Keratinocyte (primary cell): Measurements from ENCODE around the gene LAMC3. TPM values are rescaled to one million over a fixed set of nuclear protein-coding genes. Genes with fewer than 3 reads are reported as not detected.
"Not testable (repeated sequence)": the region's sequence is repeated elsewhere in the genome, so short reads cannot be mapped to it uniquely, and the experiment has no call there.

ENCODE experiments used
- DNase-seq: peaks from one replicate; pipeline ENCODE4 v3.0.0-alpha.2; 2011; ENCODE audit warnings: low read depth, missing footprints, low spot score
- FAIRE-seq: peaks from 2 replicates; lab custom pipeline; 2011; peaks lifted over from hg19 to GRCh38; lab: Jason Lieb, UNC
- H2AFZ ChIP-seq: 2 replicates; pipeline ENCODE4 v1.6.0; 2012; ENCODE audit warnings: low read length, control low read depth, inconsistent platforms; ENCODE audit not compliant: control insufficient read depth
- H3K27ac ChIP-seq: 2 replicates; pipeline ENCODE4 v1.5.1; 2011; ENCODE audit warnings: low read length; ENCODE audit not compliant: control insufficient read depth, insufficient read depth
- H3K27me3 ChIP-seq: 3 replicates; pipeline ENCODE4 v1.6.0; 2011; ENCODE audit warnings: low read length; ENCODE audit not compliant: control insufficient read depth, insufficient read depth; ENCODE audit errors: extremely low read depth
- H3K36me3 ChIP-seq, 2 experiments: 2 replicates in 1 of 2; 3 replicates in 1 of 2; pipeline ENCODE4 v1.5.1; 2011; ENCODE audit warnings: low read length in 2 of 2, mild to moderate bottlenecking in 1 of 2; ENCODE audit not compliant: control insufficient read depth in 2 of 2, insufficient read depth in 2 of 2; ENCODE audit errors: extremely low read depth in 1 of 2
- H3K4me1 ChIP-seq: 3 replicates; pipeline ENCODE4 v1.5.1; 2011; ENCODE audit warnings: low read length; ENCODE audit not compliant: control insufficient read depth, insufficient read depth; ENCODE audit errors: extremely low read depth
- H3K4me2 ChIP-seq: 3 replicates; pipeline ENCODE4 v1.6.0; 2011; ENCODE audit warnings: low read depth, low read length; ENCODE audit not compliant: control insufficient read depth, insufficient read depth; ENCODE audit errors: extremely low read depth
- H3K4me3 ChIP-seq, 3 experiments: fragments of 200-600 bp in 1 of 3; sonication (generic) in 1 of 3; 2 replicates in 2 of 3; 3 replicates in 1 of 3; pipeline ENCODE4 v1.5.1; 2011 to 2016; ENCODE audit warnings: low read length in 3 of 3, mild to moderate bottlenecking in 3 of 3, control low read depth in 2 of 3, inconsistent platforms in 1 of 3, low read depth in 1 of 3, mixed read lengths in 1 of 3, mixed run types in 1 of 3, moderate library complexity in 1 of 3; ENCODE audit not compliant: control insufficient read depth in 2 of 3, insufficient read depth in 2 of 3; ENCODE audit errors: extremely low read depth in 1 of 3
- H3K79me2 ChIP-seq: 2 replicates; pipeline ENCODE4 v1.6.0; 2012; ENCODE audit warnings: low read length; ENCODE audit not compliant: control insufficient read depth, insufficient read depth
- H3K9ac ChIP-seq: 3 replicates; pipeline ENCODE4 v1.6.0; 2011; ENCODE audit warnings: low read length; ENCODE audit not compliant: control insufficient read depth, insufficient read depth; ENCODE audit errors: extremely low read depth
- H3K9me1 ChIP-seq: 3 replicates; pipeline ENCODE4 v1.6.0; 2011; ENCODE audit warnings: low read length; ENCODE audit not compliant: control insufficient read depth, insufficient read depth; ENCODE audit errors: extremely low read depth
- H3K9me3 ChIP-seq: 2 replicates; pipeline ENCODE4 v1.5.1; 2012; ENCODE audit warnings: low read depth, low read length; ENCODE audit not compliant: control insufficient read depth
- H4K20me1 ChIP-seq: 3 replicates; pipeline ENCODE4 v1.6.0; 2011; ENCODE audit warnings: low read length; ENCODE audit not compliant: control insufficient read depth, insufficient read depth; ENCODE audit errors: extremely low read depth
- EZH2 ChIP-seq: IDR thresholded peaks from one replicate; pipeline ENCODE4 v1.6.1; 2012; ENCODE audit warnings: inconsistent platforms, mild to moderate bottlenecking, low read length, moderate library complexity
- dilution Hi-C: fragments of 300-500 bp; cut with MboI; formaldehyde crosslinking; loops from one replicate; pipeline ENCODE4 v1.7.0; 2020; ENCODE audit warnings: low sequenced_read_pairs; ENCODE audit not compliant: extremely low pct_ligation_motif_present
- polyA plus RNA-seq, 5 experiments: library from polyadenylated mRNA; depleted of rRNA in 3 of 5; stranded (reverse) in 3 of 5; stranded (forward) in 1 of 5; unstranded in 1 of 5; fragments of >200 nt; gene quantifications; 1 replicate in 1 of 5; 2 replicates in 3 of 5; 3 replicates in 1 of 5; pipeline versions ENCODE4 v1.2.1 to v1.2.3, GENCODE V29; 2011 to 2012; ENCODE audit warnings: missing spikeins in 2 of 5, low read depth in 1 of 5, low replicate concordance in 1 of 5
- TF ChIP-seq, protein P1 (sequence below), 3 experiments: IDR thresholded peaks in 1 of 3; conservative IDR thresholded peaks in 1 of 3; optimal IDR thresholded peaks in 1 of 3; 2 replicates in 2 of 3; 3 replicates in 1 of 3; pipeline versions ENCODE3 to v1.5.1; 2011; ENCODE audit warnings: low read length in 3 of 3, mild to moderate bottlenecking in 3 of 3, moderate library complexity in 2 of 3, control low read depth in 1 of 3, inconsistent platforms in 1 of 3; ENCODE audit not compliant: insufficient read depth in 2 of 3; ENCODE audit errors: extremely low read depth in 1 of 3

LAMC3 gene
- polyA plus RNA-seq, 1 donor (not counting 4 experiments of a cell fraction or from before 2014, with no cell fraction given), result not detected

DNA sequence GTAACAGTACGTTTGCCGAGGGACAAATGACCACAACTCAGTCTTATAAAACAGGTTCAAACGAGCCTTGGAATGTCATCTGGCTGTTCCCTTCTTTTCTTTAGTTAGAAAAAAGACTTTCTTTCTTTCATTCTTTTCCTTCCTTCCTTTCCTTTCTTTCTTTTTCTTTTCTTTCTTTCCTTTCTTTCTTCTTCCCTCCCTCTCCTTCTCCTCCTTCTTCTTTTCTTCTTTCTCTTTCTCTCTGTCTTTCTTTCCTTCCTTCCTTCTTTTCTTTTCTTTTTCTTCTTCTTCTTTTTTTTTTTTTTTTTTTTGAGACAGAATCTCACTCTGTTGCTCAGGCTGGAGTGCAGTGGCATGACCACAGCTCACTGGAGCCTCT is 9.7 kb upstream of the LAMC3 start:
- Histone ChIP-seq H3K79me2 (no peaks in the 10 kb centered on the region), H3K27me3 (peaks cover 32% of the 10 kb centered on the region), H3K9ac (no peak overlapping the region), H2AFZ (no peak overlapping the region), H3K4me1 (peaks cover 3% of the 10 kb centered on the region), H3K9me1 (no peaks in the 10 kb centered on the region), H3K27ac (no peak overlapping the region), H3K4me2 (peak overlapping the region; percentile 20), H3K9me3 (no peaks in the 10 kb centered on the region), H3K4me3 (no peak overlapping the region), H4K20me1 (peaks cover 7% of the 10 kb centered on the region), H3K36me3 (no peaks in the 10 kb centered on the region)
- DNase-seq (no peak), FAIRE-seq (no peak)
- TF ChIP-seq, protein P1, sequence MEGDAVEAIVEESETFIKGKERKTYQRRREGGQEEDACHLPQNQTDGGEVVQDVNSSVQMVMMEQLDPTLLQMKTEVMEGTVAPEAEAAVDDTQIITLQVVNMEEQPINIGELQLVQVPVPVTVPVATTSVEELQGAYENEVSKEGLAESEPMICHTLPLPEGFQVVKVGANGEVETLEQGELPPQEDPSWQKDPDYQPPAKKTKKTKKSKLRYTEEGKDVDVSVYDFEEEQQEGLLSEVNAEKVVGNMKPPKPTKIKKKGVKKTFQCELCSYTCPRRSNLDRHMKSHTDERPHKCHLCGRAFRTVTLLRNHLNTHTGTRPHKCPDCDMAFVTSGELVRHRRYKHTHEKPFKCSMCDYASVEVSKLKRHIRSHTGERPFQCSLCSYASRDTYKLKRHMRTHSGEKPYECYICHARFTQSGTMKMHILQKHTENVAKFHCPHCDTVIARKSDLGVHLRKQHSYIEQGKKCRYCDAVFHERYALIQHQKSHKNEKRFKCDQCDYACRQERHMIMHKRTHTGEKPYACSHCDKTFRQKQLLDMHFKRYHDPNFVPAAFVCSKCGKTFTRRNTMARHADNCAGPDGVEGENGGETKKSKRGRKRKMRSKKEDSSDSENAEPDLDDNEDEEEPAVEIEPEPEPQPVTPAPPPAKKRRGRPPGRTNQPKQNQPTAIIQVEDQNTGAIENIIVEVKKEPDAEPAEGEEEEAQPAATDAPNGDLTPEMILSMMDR (optimal IDR thresholded peaks at IDR 0.05 in 1 of 3, IDR thresholded peaks at IDR 0.05 in 1 of 3, conservative IDR thresholded peaks at IDR 0.05 in 1 of 3; ENCODE audit: extremely low read depth in 1 of 3, insufficient read depth in 2 of 3, low read length in 3 of 3), result no peak
- no peak for TF ChIP-seq EZH2
- dilution Hi-C loops, result no loop called here

DNA sequence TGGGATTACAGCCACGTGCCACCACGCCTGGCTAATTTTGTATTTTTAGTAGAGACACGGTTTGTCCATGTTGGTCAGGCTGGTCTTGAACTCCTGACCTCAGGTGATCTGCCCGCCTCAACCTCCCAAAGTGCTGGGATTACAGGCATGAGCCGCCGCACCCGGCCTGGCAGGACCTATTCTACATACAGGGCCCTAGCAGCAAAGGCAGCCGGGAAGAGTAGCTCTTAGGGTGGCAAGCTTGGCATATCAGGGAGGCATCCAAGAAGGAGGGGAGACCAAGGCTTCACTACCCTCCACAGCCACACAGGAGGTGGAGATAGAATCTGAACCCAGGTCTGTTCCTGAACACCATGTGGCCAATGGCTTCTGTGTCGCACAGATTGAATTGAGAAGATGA is 8.4 kb upstream of the LAMC3 start:
- H3K9me3 ChIP-seq, FAIRE-seq, H3K79me2 ChIP-seq, H3K4me1 ChIP-seq, dilution Hi-C loops, H3K27ac ChIP-seq, H3K9ac ChIP-seq, H4K20me1 ChIP-seq, H3K36me3 ChIP-seq, H3K9me1 ChIP-seq, H3K4me2 ChIP-seq, H2AFZ ChIP-seq, DNase-seq, H3K4me3 ChIP-seq: not testable (repeated sequence)
- H3K27me3 ChIP-seq, result peaks cover 32% of the 10 kb centered on the region

DNA sequence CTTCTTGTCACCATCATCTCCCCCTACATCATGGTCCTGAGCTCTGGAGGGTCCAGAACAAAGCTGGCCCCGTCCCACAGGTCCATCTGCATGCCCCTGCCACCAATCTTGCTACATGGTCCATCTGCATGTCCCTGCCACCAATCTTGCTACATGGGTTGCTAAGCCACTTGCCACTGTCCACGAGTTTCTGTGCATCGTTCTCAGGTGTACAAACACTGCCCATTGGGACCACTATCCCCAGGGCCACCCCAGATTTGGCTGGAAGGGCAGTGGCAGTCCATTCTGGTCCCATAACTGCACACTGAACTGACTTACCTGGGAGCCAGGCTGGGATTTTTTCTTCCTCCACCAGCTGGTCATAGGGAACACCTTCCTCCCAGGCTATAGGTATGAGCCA is 8.0 kb upstream of the LAMC3 start:
- Histone ChIP-seq H3K4me1 (peaks cover 3% of the 10 kb centered on the region), H3K79me2 (no peaks in the 10 kb centered on the region), H3K9me1 (no peaks in the 10 kb centered on the region), H4K20me1 (peaks cover 4% of the 10 kb centered on the region), H3K4me2 (no peak overlapping the region), H3K9me3 (no peaks in the 10 kb centered on the region), H3K36me3 (no peaks in the 10 kb centered on the region), H2AFZ (no peak overlapping the region), H3K27me3 (peaks cover 32% of the 10 kb centered on the region), H3K27ac (no peak overlapping the region), H3K9ac (no peak overlapping the region), H3K4me3 (no peak overlapping the region)
- FAIRE-seq (no peak), DNase-seq (no peak)
- TF ChIP-seq, protein P1 (optimal IDR thresholded peaks at IDR 0.05 in 1 of 3, IDR thresholded peaks at IDR 0.05 in 1 of 3, conservative IDR thresholded peaks at IDR 0.05 in 1 of 3; ENCODE audit: extremely low read depth in 1 of 3, insufficient read depth in 2 of 3, low read length in 3 of 3), result no peak
- no peak for TF ChIP-seq EZH2
- dilution Hi-C loops, result no loop called here
